ENCODE measurements around the gene GPR39. TPM values are rescaled to one million over a fixed set of nuclear protein-coding genes. Genes with fewer than 3 reads are reported as not detected.
A peak's percentile ranks its signal among the peaks of the same experiment; 100 is the strongest.

GPR39 gene
- 10 to 100 TPM; 13.1 to 24.4 TPM for total RNA-seq
- polyA plus RNA-seq (ENCODE audit: insufficient read length in 6 of 6): 1 to 10 TPM; 3.9 to 6.4 (median 4.3) TPM
- long read RNA-seq, donor 1, partial matches to known transcripts: 6 of 6 reads
- long read RNA-seq, donor 1, other reads (novel, unspliced or antisense): 0 of 6 reads
- long read RNA-seq, donor 2: 0 reads
- long read RNA-seq, donor 3: 0 reads
- long read RNA-seq, donor 4, partial matches to known transcripts: 0 of 1 reads
- long read RNA-seq, donor 4, other reads (novel, unspliced or antisense): 1 of 1 reads
- long read RNA-seq, donor 5: 0 reads
- long read RNA-seq, donor 6: 0 reads
- long read RNA-seq, donor 7: 0 reads
- long read RNA-seq, donor 8: 0 reads
- long read RNA-seq, donor 9: 0 reads
- long read RNA-seq, donor 10: 0 reads
- long read RNA-seq, donor 11: 0 reads
- long read RNA-seq, donor 12, partial matches to known transcripts: 5 of 5 reads
- long read RNA-seq, donor 12, other reads (novel, unspliced or antisense): 0 of 5 reads

GRCh38 chr2:132416723-132417395, at the start of gene GPR39:
GPR39 (plus strand) TSS chr2:132416805.
- no peaks in the 10 kb centered on the region for H3K9me3 ChIP-seq
- peak within 1 kb of the TSS; percentile 81 to 85 for H3K27ac ChIP-seq
- no peak for TF ChIP-seq CTCF (IDR thresholded peaks at IDR 0.05)
- no peak for DNase-seq
- intact Hi-C loops (cut with DNase I): no loop called here
- H3K4me1 ChIP-seq: peaks cover 0 to 10% of the 10 kb centered on the region in 2 donors
- ATAC-seq: peak; percentile 87
- no peaks in the 10 kb centered on the region for H3K36me3 ChIP-seq
- H3K4me3 ChIP-seq: peak within 1 kb of the TSS; percentile 29 to 35
- peaks cover 0 to 35% of the 10 kb centered on the region in 2 donors for H3K27me3 ChIP-seq

DNA sequence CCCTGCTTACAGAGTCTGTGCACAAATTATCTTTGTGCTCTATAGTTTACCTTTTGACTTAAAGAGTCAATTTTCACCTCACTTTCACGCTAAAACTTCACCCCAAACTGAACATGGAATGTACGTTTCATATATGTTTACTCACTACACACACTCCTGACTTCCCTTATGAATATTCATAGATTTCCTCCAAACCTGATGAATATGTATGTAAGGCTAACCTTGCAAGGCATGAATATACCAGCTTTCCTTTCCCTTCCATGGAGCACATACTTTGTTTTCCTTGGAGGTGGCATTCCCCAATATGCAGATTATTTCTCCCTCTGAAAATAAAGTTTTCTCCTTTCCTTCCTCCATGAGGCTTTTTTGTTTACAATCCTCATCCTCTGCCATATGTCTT, 48.4 kb upstream of the GPR39 start:
- no peak for TF ChIP-seq CTCF (IDR thresholded peaks at IDR 0.05)
- H3K27ac ChIP-seq: no peak overlapping the region
- no peak for DNase-seq
- peaks cover 0 to 14% of the 10 kb centered on the region in 2 donors for H3K9me3 ChIP-seq
- no peak for ATAC-seq
- H3K36me3 ChIP-seq: no peaks in the 10 kb centered on the region
- no peaks in the 10 kb centered on the region for H3K27me3 ChIP-seq
- H3K4me3 ChIP-seq: no peak overlapping the region
- no peaks in the 10 kb centered on the region for H3K4me1 ChIP-seq
- intact Hi-C loops (cut with DNase I): no loop called here

GRCh38 chr2:132372276-132372675, 44.3 kb upstream of the GPR39 start:
- H3K4me1 ChIP-seq: no peaks in the 10 kb centered on the region
- no peak overlapping the region for H3K27ac ChIP-seq
- no peaks in the 10 kb centered on the region for H3K27me3 ChIP-seq
- intact Hi-C loops (cut with DNase I): no loop called here
- H3K9me3 ChIP-seq: no peaks in the 10 kb centered on the region
- no peak for DNase-seq
- ATAC-seq: no peak
- no peak for TF ChIP-seq CTCF (IDR thresholded peaks at IDR 0.05)
- H3K4me3 ChIP-seq: no peak overlapping the region
- H3K36me3 ChIP-seq: no peaks in the 10 kb centered on the region

GRCh38 chr2:132373391-132374135, 43.0 kb upstream of the GPR39 start:
- no peak for ATAC-seq
- no peak overlapping the region for H3K27ac ChIP-seq

More at GRCh38 chr2:132373391-132374135, 43.0 kb upstream of the GPR39 start:
- intact Hi-C loops (cut with DNase I): no loop called here
- no peaks in the 10 kb centered on the region for H3K9me3 ChIP-seq
- H3K4me1 ChIP-seq: no peaks in the 10 kb centered on the region
- no peak for DNase-seq
- TF ChIP-seq CTCF (IDR thresholded peaks at IDR 0.05): no peak
- H3K36me3 ChIP-seq: no peaks in the 10 kb centered on the region
- no peak overlapping the region for H3K4me3 ChIP-seq
- H3K27me3 ChIP-seq: no peaks in the 10 kb centered on the region

All from left lung (tissue), 14 donors.